Measurements from ENCODE around the gene UCHL5.
"Not testable (repeated sequence)": the region's sequence is repeated elsewhere in the genome, so short reads cannot be mapped to it uniquely, and the experiment has no call there.

The UCHL5 gene

GRCh38 chr1:193066606-193067005, 7.4 kb upstream of the UCHL5 start:
- no peak for DNase-seq
- H3K27ac ChIP-seq (ENCODE audit: insufficient read depth, low read length, poor library complexity, severe bottlenecking) = no peak overlapping the region
- no peaks in the 10 kb centered on the region for H3K9me3 ChIP-seq (ENCODE audit: control insufficient read depth, low read length)
- peaks cover 6% of the 10 kb centered on the region for H3K4me1 ChIP-seq (ENCODE audit: control insufficient read depth, insufficient read depth, low read length, poor library complexity, severe bottlenecking)
- no peak overlapping the region for H3K4me3 ChIP-seq (ENCODE audit: insufficient read depth, low read depth, low read length, poor library complexity, severe bottlenecking)
- H3K27me3 ChIP-seq (replicated peaks; ENCODE audit: control insufficient read depth, insufficient read depth, low read length, poor library complexity, severe bottlenecking) = no peaks in the 10 kb centered on the region
- H3K36me3 ChIP-seq (ENCODE audit: control insufficient read depth, insufficient read depth, low read length) = no peaks in the 10 kb centered on the region

- Histone ChIP-seq H3K4me1 (ENCODE audit: control insufficient read depth, insufficient read depth, low read length, poor library complexity, severe bottlenecking) (peaks cover 6% of the 10 kb centered on the region), H3K9me3 (ENCODE audit: control insufficient read depth, low read length) (no peaks in the 10 kb centered on the region), H3K4me3 (ENCODE audit: insufficient read depth, low read depth, low read length, poor library complexity, severe bottlenecking) (no peak overlapping the region), H3K27ac (ENCODE audit: insufficient read depth, low read length, poor library complexity, severe bottlenecking) (no peak overlapping the region), H3K36me3 (ENCODE audit: control insufficient read depth, insufficient read depth, low read length) (no peaks in the 10 kb centered on the region), H3K27me3 (replicated peaks; ENCODE audit: control insufficient read depth, insufficient read depth, low read length, poor library complexity, severe bottlenecking) (no peaks in the 10 kb centered on the region)
- DNase-seq = no peak
Measured at GRCh38 chr1:193065954-193066353, 6.8 kb upstream of the UCHL5 start.

GRCh38 chr1:193062698-193063463, 3.7 kb upstream of the UCHL5 start:
- Histone ChIP-seq H3K9me3 (ENCODE audit: control insufficient read depth, low read length) (no peaks in the 10 kb centered on the region), H3K4me3 (ENCODE audit: insufficient read depth, low read depth, low read length, poor library complexity, severe bottlenecking) (no peak overlapping the region), H3K27me3 (replicated peaks; ENCODE audit: control insufficient read depth, insufficient read depth, low read length, poor library complexity, severe bottlenecking) (no peaks in the 10 kb centered on the region), H3K4me1 (ENCODE audit: control insufficient read depth, insufficient read depth, low read length, poor library complexity, severe bottlenecking) (peaks cover 6% of the 10 kb centered on the region), H3K36me3 (ENCODE audit: control insufficient read depth, insufficient read depth, low read length) (no peaks in the 10 kb centered on the region), H3K27ac (ENCODE audit: insufficient read depth, low read length, poor library complexity, severe bottlenecking) (no peak overlapping the region)
- DNase-seq = no peak

GRCh38 chr1:193060938-193061337, 1.8 kb upstream of the UCHL5 start:
- DNase-seq = no peak
- Histone ChIP-seq H3K4me1 (ENCODE audit: control insufficient read depth, insufficient read depth, low read length, poor library complexity, severe bottlenecking) (peaks cover 6% of the 10 kb centered on the region), H3K36me3 (ENCODE audit: control insufficient read depth, insufficient read depth, low read length) (no peaks in the 10 kb centered on the region), H3K9me3 (ENCODE audit: control insufficient read depth, low read length) (no peaks in the 10 kb centered on the region), H3K27ac (ENCODE audit: insufficient read depth, low read length, poor library complexity, severe bottlenecking) (no peak overlapping the region), H3K4me3 (ENCODE audit: insufficient read depth, low read depth, low read length, poor library complexity, severe bottlenecking) (peak overlapping the region; percentile 86), H3K27me3 (replicated peaks; ENCODE audit: control insufficient read depth, insufficient read depth, low read length, poor library complexity, severe bottlenecking) (no peaks in the 10 kb centered on the region)

GRCh38 chr1:193060406-193060805, 1.2 kb upstream of the UCHL5 start:
- Histone ChIP-seq H3K27ac (ENCODE audit: insufficient read depth, low read length, poor library complexity, severe bottlenecking) (no peak overlapping the region), H3K4me3 (ENCODE audit: insufficient read depth, low read depth, low read length, poor library complexity, severe bottlenecking) (peak overlapping the region; percentile 86), H3K27me3 (replicated peaks; ENCODE audit: control insufficient read depth, insufficient read depth, low read length, poor library complexity, severe bottlenecking) (no peaks in the 10 kb centered on the region), H3K9me3 (ENCODE audit: control insufficient read depth, low read length) (no peaks in the 10 kb centered on the region), H3K36me3 (ENCODE audit: control insufficient read depth, insufficient read depth, low read length) (no peaks in the 10 kb centered on the region), H3K4me1 (ENCODE audit: control insufficient read depth, insufficient read depth, low read length, poor library complexity, severe bottlenecking) (peaks cover 6% of the 10 kb centered on the region)
- no peak for DNase-seq

- Histone ChIP-seq H3K4me3 (ENCODE audit: insufficient read depth, low read depth, low read length, poor library complexity, severe bottlenecking) (peak overlapping the region; percentile 86), H3K36me3 (ENCODE audit: control insufficient read depth, insufficient read depth, low read length) (no peaks in the 10 kb centered on the region), H3K27me3 (replicated peaks; ENCODE audit: control insufficient read depth, insufficient read depth, low read length, poor library complexity, severe bottlenecking) (no peaks in the 10 kb centered on the region), H3K27ac (ENCODE audit: insufficient read depth, low read length, poor library complexity, severe bottlenecking) (peak overlapping the region; percentile 89), H3K9me3 (ENCODE audit: control insufficient read depth, low read length) (no peaks in the 10 kb centered on the region), H3K4me1 (ENCODE audit: control insufficient read depth, insufficient read depth, low read length, poor library complexity, severe bottlenecking) (peaks cover 6% of the 10 kb centered on the region)
- no peak for DNase-seq
Measured at GRCh38 chr1:193060115-193060403, 899 bp upstream of the UCHL5 start.

- no peaks in the 10 kb centered on the region for H3K27me3 ChIP-seq (replicated peaks; ENCODE audit: control insufficient read depth, insufficient read depth, low read length, poor library complexity, severe bottlenecking)
Measured at GRCh38 chr1:193058529-193059281, 455 bp downstream of the UCHL5 start.

GRCh38 chr1:193054169-193054675, 4.9 kb downstream of the UCHL5 start:
- no peak overlapping the region for H3K27ac ChIP-seq (ENCODE audit: insufficient read depth, low read length, poor library complexity, severe bottlenecking)
- H3K36me3 ChIP-seq (ENCODE audit: control insufficient read depth, insufficient read depth, low read length) = peaks cover 6% of the 10 kb centered on the region
- no peak overlapping the region for H3K4me3 ChIP-seq (ENCODE audit: insufficient read depth, low read depth, low read length, poor library complexity, severe bottlenecking)
- H3K27me3 ChIP-seq (replicated peaks; ENCODE audit: control insufficient read depth, insufficient read depth, low read length, poor library complexity, severe bottlenecking) = no peaks in the 10 kb centered on the region
- no peaks in the 10 kb centered on the region for H3K9me3 ChIP-seq (ENCODE audit: control insufficient read depth, low read length)
- H3K4me1 ChIP-seq (ENCODE audit: control insufficient read depth, insufficient read depth, low read length, poor library complexity, severe bottlenecking) = no peaks in the 10 kb centered on the region
- no peak for DNase-seq

More at GRCh38 chr1:193058529-193059281, 455 bp downstream of the UCHL5 start:
- DNase-seq = peak; percentile 2 to 25 (median 24)
- Histone ChIP-seq H3K4me3 (ENCODE audit: insufficient read depth, low read depth, low read length, poor library complexity, severe bottlenecking) (peak overlapping the region; percentile 86), H3K9me3 (ENCODE audit: control insufficient read depth, low read length) (no peaks in the 10 kb centered on the region), H3K36me3 (ENCODE audit: control insufficient read depth, insufficient read depth, low read length) (no peaks in the 10 kb centered on the region), H3K27ac (ENCODE audit: insufficient read depth, low read length, poor library complexity, severe bottlenecking) (peak overlapping the region; percentile 89), H3K4me1 (ENCODE audit: control insufficient read depth, insufficient read depth, low read length, poor library complexity, severe bottlenecking) (peaks cover 6% of the 10 kb centered on the region)

GRCh38 chr1:193048913-193049312, 10.2 kb downstream of the UCHL5 start:
- not testable (repeated sequence) for H3K27me3 ChIP-seq (replicated peaks; ENCODE audit: control insufficient read depth, insufficient read depth, low read length, poor library complexity, severe bottlenecking); DNase-seq; H3K9me3 ChIP-seq (ENCODE audit: control insufficient read depth, low read length); H3K27ac ChIP-seq (ENCODE audit: insufficient read depth, low read length, poor library complexity, severe bottlenecking); H3K4me1 ChIP-seq (ENCODE audit: control insufficient read depth, insufficient read depth, low read length, poor library complexity, severe bottlenecking); H3K4me3 ChIP-seq (ENCODE audit: insufficient read depth, low read depth, low read length, poor library complexity, severe bottlenecking)
- H3K36me3 ChIP-seq (ENCODE audit: control insufficient read depth, insufficient read depth, low read length) = peaks cover 17% of the 10 kb centered on the region

Data from effector memory CD4-positive, alpha-beta T cell (primary cell).